ENCODE measurements around the gene DTNA. TPM values are rescaled to one million over a fixed set of nuclear protein-coding genes. Genes with fewer than 3 reads are reported as not detected.
"Not testable (repeated sequence)": the region's sequence is repeated elsewhere in the genome, so short reads cannot be mapped to it uniquely, and the experiment has no call there.

DTNA gene
- total RNA-seq, 1 donor from 2014 or later: 94.5 TPM

- not testable (repeated sequence) for H3K9ac ChIP-seq (ENCODE audit: low read depth in 1 of 3, low read length in 3 of 3); H3K27ac ChIP-seq (ENCODE audit: low read depth, low read length); H3K36me3 ChIP-seq (ENCODE audit: control insufficient read depth in 3 of 3, insufficient read depth in 3 of 3, low read length in 3 of 3); H3K27me3 ChIP-seq (ENCODE audit: control insufficient read depth in 3 of 3, insufficient read depth in 3 of 3, low read length in 3 of 3); H3K9me3 ChIP-seq (ENCODE audit: control insufficient read depth in 3 of 3, low read length in 3 of 3); H3K4me3 ChIP-seq (ENCODE audit: low read length in 3 of 3)
- H3K4me1 ChIP-seq (ENCODE audit: control insufficient read depth in 3 of 3, insufficient read depth in 3 of 3, low read length in 3 of 3): peaks cover 23 to 28% (median 27%) of the 10 kb centered on the region in 3 donors
Measured at GRCh38 chr18:34734526-34734925, 24.4 kb downstream of the DTNA start.

- Histone ChIP-seq H3K36me3 (ENCODE audit: control insufficient read depth in 3 of 3, insufficient read depth in 3 of 3, low read length in 3 of 3) (no peaks in the 10 kb centered on the region), H3K27me3 (ENCODE audit: control insufficient read depth in 3 of 3, insufficient read depth in 3 of 3, low read length in 3 of 3) (no peaks in the 10 kb centered on the region), H3K9ac (ENCODE audit: low read depth in 1 of 3, low read length in 3 of 3) (no peak overlapping the region), H3K27ac (ENCODE audit: low read depth, low read length) (peak overlapping the region; percentile 43), H3K4me3 (ENCODE audit: low read length in 3 of 3) (peak overlapping the region in 2 of 3 donors; percentile 25 to 30), H3K4me1 (ENCODE audit: control insufficient read depth in 3 of 3, insufficient read depth in 3 of 3, low read length in 3 of 3) (peaks cover 30 to 41% (median 36%) of the 10 kb centered on the region in 3 donors), H3K9me3 (ENCODE audit: control insufficient read depth in 3 of 3, low read length in 3 of 3) (no peaks in the 10 kb centered on the region)
Measured at GRCh38 chr18:34738175-34738894, 28.2 kb downstream of the DTNA start.

- H3K27me3 ChIP-seq (ENCODE audit: control insufficient read depth in 3 of 3, insufficient read depth in 3 of 3, low read length in 3 of 3): no peaks in the 10 kb centered on the region
- peaks cover 30 to 41% (median 36%) of the 10 kb centered on the region in 3 donors for H3K4me1 ChIP-seq (ENCODE audit: control insufficient read depth in 3 of 3, insufficient read depth in 3 of 3, low read length in 3 of 3)
- no peak overlapping the region for H3K9ac ChIP-seq (ENCODE audit: low read depth in 1 of 3, low read length in 3 of 3)
- no peak overlapping the region for H3K4me3 ChIP-seq (ENCODE audit: low read length in 3 of 3)
- no peaks in the 10 kb centered on the region for H3K36me3 ChIP-seq (ENCODE audit: control insufficient read depth in 3 of 3, insufficient read depth in 3 of 3, low read length in 3 of 3)
- H3K27ac ChIP-seq (ENCODE audit: low read depth, low read length): no peak overlapping the region
- no peaks in the 10 kb centered on the region for H3K9me3 ChIP-seq (ENCODE audit: control insufficient read depth in 3 of 3, low read length in 3 of 3)
Measured at GRCh38 chr18:34740101-34740500, 30.0 kb downstream of the DTNA start.

GRCh38 chr18:34740724-34741123, 30.6 kb downstream of the DTNA start:
- Histone ChIP-seq H3K4me1 (ENCODE audit: control insufficient read depth in 3 of 3, insufficient read depth in 3 of 3, low read length in 3 of 3) (peaks cover 30 to 41% (median 36%) of the 10 kb centered on the region in 3 donors), H3K9me3 (ENCODE audit: control insufficient read depth in 3 of 3, low read length in 3 of 3) (no peaks in the 10 kb centered on the region), H3K27me3 (ENCODE audit: control insufficient read depth in 3 of 3, insufficient read depth in 3 of 3, low read length in 3 of 3) (no peaks in the 10 kb centered on the region), H3K4me3 (ENCODE audit: low read length in 3 of 3) (no peak overlapping the region), H3K36me3 (ENCODE audit: control insufficient read depth in 3 of 3, insufficient read depth in 3 of 3, low read length in 3 of 3) (no peaks in the 10 kb centered on the region), H3K9ac (ENCODE audit: low read depth in 1 of 3, low read length in 3 of 3) (no peak overlapping the region), H3K27ac (ENCODE audit: low read depth, low read length) (no peak overlapping the region)

GRCh38 chr18:34741401-34741800, 31.3 kb downstream of the DTNA start:
- Histone ChIP-seq H3K4me1 (ENCODE audit: control insufficient read depth in 3 of 3, insufficient read depth in 3 of 3, low read length in 3 of 3) (peaks cover 30 to 41% (median 38%) of the 10 kb centered on the region in 3 donors), H3K36me3 (ENCODE audit: control insufficient read depth in 3 of 3, insufficient read depth in 3 of 3, low read length in 3 of 3) (no peaks in the 10 kb centered on the region), H3K27ac (ENCODE audit: low read depth, low read length) (no peak overlapping the region)

GRCh38 chr18:34742891-34743341, 32.8 kb downstream of the DTNA start:
- Histone ChIP-seq H3K27me3 (ENCODE audit: control insufficient read depth in 3 of 3, insufficient read depth in 3 of 3, low read length in 3 of 3) (no peaks in the 10 kb centered on the region), H3K36me3 (ENCODE audit: control insufficient read depth in 3 of 3, insufficient read depth in 3 of 3, low read length in 3 of 3) (no peaks in the 10 kb centered on the region), H3K9ac (ENCODE audit: low read depth in 1 of 3, low read length in 3 of 3) (no peak overlapping the region), H3K4me1 (ENCODE audit: control insufficient read depth in 3 of 3, insufficient read depth in 3 of 3, low read length in 3 of 3) (peaks cover 28 to 37% (median 34%) of the 10 kb centered on the region in 3 donors), H3K9me3 (ENCODE audit: control insufficient read depth in 3 of 3, low read length in 3 of 3) (no peaks in the 10 kb centered on the region), H3K27ac (ENCODE audit: low read depth, low read length) (no peak overlapping the region), H3K4me3 (ENCODE audit: low read length in 3 of 3) (no peak overlapping the region)

More at GRCh38 chr18:34741401-34741800, 31.3 kb downstream of the DTNA start:
- Histone ChIP-seq H3K4me3 (ENCODE audit: low read length in 3 of 3) (no peak overlapping the region), H3K9me3 (ENCODE audit: control insufficient read depth in 3 of 3, low read length in 3 of 3) (no peaks in the 10 kb centered on the region), H3K9ac (ENCODE audit: low read depth in 1 of 3, low read length in 3 of 3) (no peak overlapping the region), H3K27me3 (ENCODE audit: control insufficient read depth in 3 of 3, insufficient read depth in 3 of 3, low read length in 3 of 3) (no peaks in the 10 kb centered on the region)

GRCh38 chr18:34744569-34744968, 34.5 kb downstream of the DTNA start:
- no peak overlapping the region for H3K27ac ChIP-seq (ENCODE audit: low read depth, low read length)
- no peaks in the 10 kb centered on the region for H3K9me3 ChIP-seq (ENCODE audit: control insufficient read depth in 3 of 3, low read length in 3 of 3)
- H3K27me3 ChIP-seq (ENCODE audit: control insufficient read depth in 3 of 3, insufficient read depth in 3 of 3, low read length in 3 of 3): no peaks in the 10 kb centered on the region
- no peaks in the 10 kb centered on the region for H3K36me3 ChIP-seq (ENCODE audit: control insufficient read depth in 3 of 3, insufficient read depth in 3 of 3, low read length in 3 of 3)
- H3K4me1 ChIP-seq (ENCODE audit: control insufficient read depth in 3 of 3, insufficient read depth in 3 of 3, low read length in 3 of 3): peaks cover 20 to 23% (median 23%) of the 10 kb centered on the region in 3 donors
- no peak overlapping the region for H3K9ac ChIP-seq (ENCODE audit: low read depth in 1 of 3, low read length in 3 of 3)
- no peak overlapping the region for H3K4me3 ChIP-seq (ENCODE audit: low read length in 3 of 3)

GRCh38 chr18:34746614-34747013, 36.5 kb downstream of the DTNA start:
- Histone ChIP-seq H3K9ac (ENCODE audit: low read depth in 1 of 3, low read length in 3 of 3) (no peak overlapping the region), H3K36me3 (ENCODE audit: control insufficient read depth in 3 of 3, insufficient read depth in 3 of 3, low read length in 3 of 3) (no peaks in the 10 kb centered on the region), H3K9me3 (ENCODE audit: control insufficient read depth in 3 of 3, low read length in 3 of 3) (no peaks in the 10 kb centered on the region), H3K27ac (ENCODE audit: low read depth, low read length) (no peak overlapping the region), H3K27me3 (ENCODE audit: control insufficient read depth in 3 of 3, insufficient read depth in 3 of 3, low read length in 3 of 3) (no peaks in the 10 kb centered on the region), H3K4me1 (ENCODE audit: control insufficient read depth in 3 of 3, insufficient read depth in 3 of 3, low read length in 3 of 3) (peaks cover 9 to 10% (median 9%) of the 10 kb centered on the region in 3 donors), H3K4me3 (ENCODE audit: low read length in 3 of 3) (no peak overlapping the region)

- Histone ChIP-seq H3K9me3 (ENCODE audit: control insufficient read depth in 3 of 3, low read length in 3 of 3) (no peaks in the 10 kb centered on the region), H3K4me3 (ENCODE audit: low read length in 3 of 3) (no peak overlapping the region), H3K9ac (ENCODE audit: low read depth in 1 of 3, low read length in 3 of 3) (no peak overlapping the region), H3K4me1 (ENCODE audit: control insufficient read depth in 3 of 3, insufficient read depth in 3 of 3, low read length in 3 of 3) (peaks cover 0 to 2% (median 2%) of the 10 kb centered on the region in 3 donors), H3K36me3 (ENCODE audit: control insufficient read depth in 3 of 3, insufficient read depth in 3 of 3, low read length in 3 of 3) (no peaks in the 10 kb centered on the region), H3K27ac (ENCODE audit: low read depth, low read length) (no peak overlapping the region), H3K27me3 (ENCODE audit: control insufficient read depth in 3 of 3, insufficient read depth in 3 of 3, low read length in 3 of 3) (no peaks in the 10 kb centered on the region)
Measured at GRCh38 chr18:34749721-34750120, 39.6 kb downstream of the DTNA start.

GRCh38 chr18:34752056-34752455, 42.0 kb downstream of the DTNA start:
- Histone ChIP-seq H3K4me3 (ENCODE audit: low read length in 3 of 3) (no peak overlapping the region), H3K27ac (ENCODE audit: low read depth, low read length) (no peak overlapping the region), H3K4me1 (ENCODE audit: control insufficient read depth in 3 of 3, insufficient read depth in 3 of 3, low read length in 3 of 3) (no peaks in the 10 kb centered on the region), H3K9me3 (ENCODE audit: control insufficient read depth in 3 of 3, low read length in 3 of 3) (no peaks in the 10 kb centered on the region), H3K27me3 (ENCODE audit: control insufficient read depth in 3 of 3, insufficient read depth in 3 of 3, low read length in 3 of 3) (no peaks in the 10 kb centered on the region), H3K9ac (ENCODE audit: low read depth in 1 of 3, low read length in 3 of 3) (no peak overlapping the region), H3K36me3 (ENCODE audit: control insufficient read depth in 3 of 3, insufficient read depth in 3 of 3, low read length in 3 of 3) (peaks cover 0 to 7% (median 0%) of the 10 kb centered on the region in 3 donors)
